HEK293T (cell line): ENCODE measurements around the gene IL4R.

ENCODE experiments used
- FOXM1 ChIP-seq: fragments of 450-650 bp; IDR thresholded peaks from 2 replicates; pipeline ENCODE4 v1.6.1; 2017; ENCODE audit warnings: mild to moderate bottlenecking, borderline replicate concordance
- TARDBP ChIP-seq: fragments of 450-650 bp; IDR thresholded peaks from 2 replicates; pipeline ENCODE4 v1.6.1; 2016

GRCh38 chr16:27373312-27373711 is 59.5 kb downstream of the IL4R start:
- no peak for TF ChIP-seq FOXM1
- no peak for TF ChIP-seq TARDBP
